NCI-H526 (cell line): ENCODE results near the gene VMP1.
A peak's percentile ranks its signal among the peaks of the same experiment; 100 is the strongest.
"Not testable (repeated sequence)": the region's sequence is repeated elsewhere in the genome, so short reads cannot be mapped to it uniquely, and the experiment has no call there.

Source experiments
- DNase-seq, 2 experiments: peaks; one replicate each; lab custom pipeline; 2025; lab: John Stamatoyannopoulos, UW

The VMP1 gene

DNA sequence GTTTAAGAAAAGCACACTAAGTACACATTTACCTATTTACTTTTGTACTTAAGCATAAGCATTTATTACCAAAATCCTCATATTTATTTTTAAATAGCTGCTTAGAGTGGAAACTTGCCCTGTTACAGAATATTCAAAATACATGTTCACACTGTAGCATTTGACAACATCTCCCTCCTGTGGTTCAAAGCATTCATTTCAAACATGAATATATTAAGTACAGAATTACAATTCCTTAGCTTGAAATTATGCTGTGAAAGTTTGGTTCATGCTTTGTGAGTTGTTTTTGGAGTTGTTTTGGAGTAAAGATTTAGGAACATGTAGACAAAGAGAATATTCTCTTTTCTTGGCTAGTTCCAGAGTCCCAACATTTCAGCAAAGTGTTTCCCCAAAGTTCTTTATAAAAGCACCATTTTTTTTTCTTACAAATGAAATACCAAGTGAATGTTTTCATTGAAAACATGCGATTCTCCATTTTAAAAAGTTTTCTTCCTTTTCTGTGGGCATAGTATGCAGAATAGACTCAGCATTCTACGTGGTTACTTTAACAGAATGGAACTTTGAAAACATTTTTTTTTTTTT, 152.1 kb downstream of the VMP1 start:
- DNase-seq = peak; percentile 76 to 82

DNA sequence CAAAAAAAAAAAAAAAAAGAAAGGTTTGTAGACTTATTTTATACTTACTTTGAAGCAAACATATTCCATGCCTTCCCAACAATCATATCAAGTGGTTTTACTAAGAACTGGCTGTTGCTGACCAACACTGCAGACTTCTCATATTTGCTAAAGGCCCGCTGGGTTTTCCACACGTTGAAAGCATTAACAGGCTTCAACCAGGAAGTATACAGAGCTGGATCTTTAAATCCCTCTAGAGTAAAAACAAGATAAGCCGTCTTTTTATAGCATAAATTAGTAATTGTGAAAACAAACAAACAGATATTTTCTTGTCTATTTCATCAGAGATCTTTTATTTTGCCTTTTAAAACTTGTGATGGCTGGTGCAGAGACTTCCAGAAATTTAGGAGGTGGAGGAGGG, 156.2 kb downstream of the VMP1 start:
- DNase-seq = no peak

DNA sequence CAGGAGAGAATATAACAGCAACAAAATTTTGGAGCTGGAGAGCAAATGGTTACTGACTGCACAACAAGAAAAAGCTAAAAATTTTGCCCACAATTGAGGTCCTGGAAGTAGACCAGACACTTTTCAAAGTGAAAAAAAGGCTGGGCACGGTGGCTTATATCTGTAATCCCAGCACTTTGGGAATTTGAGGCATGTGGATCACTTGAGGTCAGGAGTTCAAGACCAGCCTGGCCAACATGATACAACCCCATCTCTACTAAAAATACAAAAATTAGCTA, 162.4 kb downstream of the VMP1 start:
- DNase-seq = no peak

DNA sequence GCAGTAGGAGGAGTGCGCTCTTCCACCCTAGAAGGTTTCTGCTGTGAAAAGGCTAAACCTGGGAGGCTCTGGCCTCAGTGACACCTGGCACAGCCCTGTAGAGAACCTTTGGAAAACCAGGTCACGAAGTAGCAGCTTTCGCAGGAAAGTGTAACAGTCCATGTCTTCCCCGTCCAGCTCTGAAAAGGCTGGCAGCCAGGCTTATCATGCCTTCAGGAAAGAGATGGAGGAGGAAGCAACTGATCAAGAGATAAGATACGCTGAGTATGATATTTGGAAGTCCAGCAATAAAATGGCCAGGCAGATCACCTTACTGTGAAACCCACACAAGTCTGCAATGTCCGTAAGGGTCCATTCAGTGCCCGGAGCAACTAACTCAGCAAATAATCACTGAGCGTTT, 163.0 kb downstream of the VMP1 start:
- DNase-seq = no peak

- DNase-seq = peak; percentile 70 to 74
These were observed 164.9 kb downstream of the VMP1 start for GRCh38 chr17:59872351-59872750.

DNA sequence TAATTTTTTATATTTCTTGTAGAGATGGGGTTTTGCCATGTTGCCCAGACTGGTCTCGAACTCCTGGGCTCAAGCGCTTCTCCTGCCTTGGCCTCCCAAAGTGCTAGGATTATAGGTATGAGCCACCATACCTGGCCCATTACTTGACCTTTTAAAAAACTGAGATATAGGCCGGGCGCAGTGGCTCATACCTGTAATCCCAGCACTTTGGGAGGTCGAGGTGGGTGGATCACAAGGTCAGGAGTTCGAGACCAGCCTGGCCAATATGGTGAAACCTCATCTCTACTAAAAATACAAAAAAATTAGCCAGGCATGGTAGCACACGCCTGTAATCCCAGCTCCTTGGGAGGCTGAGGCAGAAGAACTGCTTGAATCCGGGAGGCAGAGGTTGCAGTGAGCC, 166.0 kb downstream of the VMP1 start:
- not testable (repeated sequence) for DNase-seq

DNA sequence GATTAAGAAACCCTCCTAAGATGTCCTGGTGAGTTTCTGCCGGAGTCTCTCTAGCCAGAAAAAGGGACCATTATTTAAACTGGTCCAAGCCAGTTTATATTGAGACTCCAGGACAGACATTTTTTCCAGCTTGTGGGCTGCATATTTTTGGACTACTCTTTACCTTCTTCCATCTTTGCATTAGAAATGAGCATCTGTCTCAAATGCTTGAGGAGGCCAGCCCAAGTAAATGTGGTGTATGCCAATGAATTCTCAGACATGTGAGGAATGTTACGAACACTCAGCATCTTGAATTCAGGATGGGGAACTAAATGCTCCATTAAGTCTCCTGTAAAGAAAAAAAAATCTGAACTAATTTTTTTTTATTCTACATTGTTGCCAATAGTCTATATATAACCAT, 166.9 kb downstream of the VMP1 start:
- no peak for DNase-seq

DNA sequence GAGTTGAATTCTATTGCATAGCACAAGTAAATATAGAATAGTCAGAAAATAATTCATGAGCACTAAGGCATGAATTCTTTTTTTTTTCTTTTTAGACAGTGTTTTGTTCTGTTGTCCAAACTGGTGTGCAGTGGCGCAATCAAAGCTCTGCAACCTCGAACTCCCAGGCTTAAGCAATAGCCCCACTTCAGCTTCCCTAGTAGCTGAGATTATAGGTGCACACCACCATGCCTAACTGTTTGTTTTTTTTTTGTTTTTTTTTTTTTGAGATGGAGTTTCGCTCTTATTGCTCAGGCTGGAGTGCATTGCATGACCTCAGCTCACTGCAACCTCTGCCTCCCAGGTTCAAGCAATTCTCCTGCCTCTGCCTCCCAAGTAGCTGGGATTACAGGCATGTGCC, 168.7 kb downstream of the VMP1 start:
- DNase-seq = no peak

- no peak for DNase-seq
These were observed 170.5 kb downstream of the VMP1 start for GRCh38 chr17:59877965-59878364.

DNA sequence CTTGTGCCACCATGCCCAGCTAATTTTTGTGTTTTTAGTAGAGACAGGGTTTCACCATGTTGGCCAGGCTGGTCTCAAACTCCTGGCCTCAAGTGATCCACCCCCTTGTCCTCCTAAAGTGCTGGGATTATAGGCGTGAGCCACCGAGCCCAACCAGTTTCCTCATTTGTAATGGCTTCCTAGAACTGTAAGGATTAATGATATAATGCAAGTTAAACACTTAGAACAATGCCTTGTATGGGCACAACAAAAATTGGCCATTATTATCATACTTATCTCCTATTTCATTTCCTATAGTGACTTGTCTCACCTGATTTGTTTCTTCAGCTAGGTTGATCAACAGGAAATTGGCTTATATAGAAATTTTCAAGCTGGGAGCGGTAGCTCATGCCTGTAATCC, 171.2 kb downstream of the VMP1 start:
- no peak for DNase-seq

GRCh38 chr17:59884861-59885260, 177.4 kb downstream of the VMP1 start:
- no peak for DNase-seq

DNA sequence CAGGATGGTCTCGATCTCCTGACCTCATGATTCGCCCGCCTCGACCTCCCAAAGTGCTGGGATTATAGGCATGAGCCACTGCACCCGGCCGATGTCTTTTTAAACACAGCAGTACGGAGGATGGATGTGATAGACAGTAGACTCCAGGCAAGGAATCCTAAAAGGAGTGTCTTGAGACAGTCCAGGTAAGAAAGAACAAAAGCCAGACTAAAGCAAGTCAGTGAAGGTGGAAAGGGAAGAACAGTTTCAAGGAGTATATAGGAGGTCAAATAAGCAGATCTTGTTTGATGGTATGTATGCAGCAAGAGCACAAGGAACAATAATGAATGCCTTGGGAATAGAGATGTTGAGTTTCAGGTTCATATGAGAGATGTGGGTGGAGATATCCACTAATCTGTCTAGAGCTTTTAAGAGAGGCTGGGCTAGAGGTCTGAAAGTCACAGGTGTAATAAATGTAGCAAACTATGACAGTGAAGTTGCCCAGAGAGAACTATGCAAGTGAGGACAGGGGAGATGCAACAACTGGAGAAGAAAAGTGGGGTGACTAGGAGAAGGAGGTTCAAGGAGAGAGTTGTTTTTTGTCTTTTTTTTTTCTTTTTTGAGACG, 180.8 kb downstream of the VMP1 start:
- no peak for DNase-seq

DNA sequence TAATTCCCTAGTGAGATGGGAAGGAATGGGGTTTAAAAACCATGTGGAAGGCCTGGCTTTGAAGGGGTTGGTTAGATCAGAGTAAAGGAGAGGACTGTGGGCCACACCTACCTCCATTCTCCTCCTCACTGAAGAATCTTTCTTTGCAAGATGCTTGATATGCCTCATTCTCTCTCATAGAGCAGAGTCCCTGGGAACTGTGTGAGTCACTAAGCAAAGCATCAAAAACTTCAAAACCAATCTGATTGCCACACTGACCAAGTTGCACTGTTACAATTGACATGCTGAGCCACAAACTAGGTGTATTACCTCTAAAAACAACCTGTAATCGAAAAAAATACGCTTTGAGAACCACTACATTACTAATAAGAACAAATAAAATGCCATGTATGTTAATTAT, 183.3 kb downstream of the VMP1 start:
- DNase-seq = no peak
